ENCODE measurements around the gene ZNF626.

GRCh38 chr19:20661150-20661819, at the start of gene ZNF626:
- no peak for TF ChIP-seq CTCF (IDR thresholded peaks at IDR 0.05)
- TF ChIP-seq POLR2AphosphoS5 (IDR thresholded peaks at IDR 0.05; ENCODE audit: insufficient read depth in 1 of 2, low read depth in 1 of 2) = peak; percentile 89 to 90

All from vagina (tissue), 2 donors.